ENCODE measurements around the gene TEX55. TPM values are rescaled to one million over a fixed set of nuclear protein-coding genes. Genes with fewer than 3 reads are reported as not detected.
"Not testable (repeated sequence)": the region's sequence is repeated elsewhere in the genome, so short reads cannot be mapped to it uniquely, and the experiment has no call there.

TEX55 gene
- total RNA-seq, 1 donor from 2014 or later, result not detected

DNA sequence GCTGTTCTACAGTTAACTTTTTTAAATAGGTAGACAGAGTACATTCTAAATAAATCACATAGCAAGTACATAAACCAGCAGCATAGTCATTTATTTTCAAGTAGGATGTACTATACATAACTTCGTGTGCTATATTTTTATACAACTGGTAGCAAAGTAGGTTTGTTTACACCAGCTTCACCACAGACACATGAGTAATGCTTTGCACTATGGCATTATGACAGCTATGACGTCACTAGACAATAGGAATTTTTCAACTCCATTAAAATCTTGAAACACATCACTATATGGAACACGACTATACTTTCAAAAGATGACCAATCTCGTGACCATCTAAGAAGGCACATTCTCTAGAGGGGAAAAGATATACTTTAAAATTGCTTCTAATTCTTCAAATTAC lies 3.5 kb downstream of the TEX55 start:
- Mint-ChIP-seq H3K27ac (ENCODE audit: unreplicated experiment) (no peak overlapping the region), H3K4me3 (no peak overlapping the region), H3K36me3 (ENCODE audit: low read depth) (no peaks in the 10 kb centered on the region), H3K9me3 (peaks cover 8% of the 10 kb centered on the region), H3K4me1 (no peaks in the 10 kb centered on the region), H3K27me3 (ENCODE audit: low read depth) (no peaks in the 10 kb centered on the region)
- TF ChIP-seq, protein P1, sequence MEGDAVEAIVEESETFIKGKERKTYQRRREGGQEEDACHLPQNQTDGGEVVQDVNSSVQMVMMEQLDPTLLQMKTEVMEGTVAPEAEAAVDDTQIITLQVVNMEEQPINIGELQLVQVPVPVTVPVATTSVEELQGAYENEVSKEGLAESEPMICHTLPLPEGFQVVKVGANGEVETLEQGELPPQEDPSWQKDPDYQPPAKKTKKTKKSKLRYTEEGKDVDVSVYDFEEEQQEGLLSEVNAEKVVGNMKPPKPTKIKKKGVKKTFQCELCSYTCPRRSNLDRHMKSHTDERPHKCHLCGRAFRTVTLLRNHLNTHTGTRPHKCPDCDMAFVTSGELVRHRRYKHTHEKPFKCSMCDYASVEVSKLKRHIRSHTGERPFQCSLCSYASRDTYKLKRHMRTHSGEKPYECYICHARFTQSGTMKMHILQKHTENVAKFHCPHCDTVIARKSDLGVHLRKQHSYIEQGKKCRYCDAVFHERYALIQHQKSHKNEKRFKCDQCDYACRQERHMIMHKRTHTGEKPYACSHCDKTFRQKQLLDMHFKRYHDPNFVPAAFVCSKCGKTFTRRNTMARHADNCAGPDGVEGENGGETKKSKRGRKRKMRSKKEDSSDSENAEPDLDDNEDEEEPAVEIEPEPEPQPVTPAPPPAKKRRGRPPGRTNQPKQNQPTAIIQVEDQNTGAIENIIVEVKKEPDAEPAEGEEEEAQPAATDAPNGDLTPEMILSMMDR (conservative IDR thresholded peaks at IDR 0.05), result no peak
- DNase-seq (ENCODE audit: low read depth, low spot score), result no peak

- Mint-ChIP-seq H3K4me1 (no peaks in the 10 kb centered on the region), H3K36me3 (ENCODE audit: low read depth) (no peaks in the 10 kb centered on the region), H3K27ac (ENCODE audit: unreplicated experiment) (peak overlapping the region; percentile 28), H3K9me3 (peaks cover 11% of the 10 kb centered on the region), H3K27me3 (ENCODE audit: low read depth) (no peaks in the 10 kb centered on the region), H3K4me3 (no peak overlapping the region)
- TF ChIP-seq, protein P1 (conservative IDR thresholded peaks at IDR 0.05), result no peak
- DNase-seq (ENCODE audit: low read depth, low spot score), result no peak
Measured at GRCh38 chr3:119156868-119157267, 10.9 kb downstream of the TEX55 start.

DNA sequence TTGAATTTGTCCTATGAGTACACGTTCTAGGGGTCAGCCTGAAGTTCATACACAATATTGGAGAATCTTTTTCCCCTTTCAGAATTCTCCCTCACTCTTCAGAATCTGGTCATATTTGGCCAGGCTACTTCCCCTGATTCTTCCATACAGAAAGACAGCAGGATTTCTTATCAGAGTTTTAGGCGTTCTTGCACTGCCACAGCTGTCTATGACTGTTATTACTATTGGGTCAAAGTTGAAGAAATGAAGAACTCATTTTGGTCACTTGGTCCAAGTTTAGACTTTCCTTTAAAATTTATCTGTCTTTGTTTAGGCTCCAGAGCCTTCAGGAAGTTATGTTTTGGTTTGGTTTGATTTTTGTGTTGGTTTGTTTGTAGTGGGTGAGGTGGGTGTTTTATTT lies 12.0 kb downstream of the TEX55 start:
- peaks cover 14% of the 10 kb centered on the region for H3K9me3 Mint-ChIP-seq
- H3K27ac Mint-ChIP-seq (ENCODE audit: unreplicated experiment), result no peak overlapping the region
- H3K4me3 Mint-ChIP-seq, result no peak overlapping the region
- DNase-seq (ENCODE audit: low read depth, low spot score), result no peak
- TF ChIP-seq, protein P1 (conservative IDR thresholded peaks at IDR 0.05), result no peak
- H3K27me3 Mint-ChIP-seq (ENCODE audit: low read depth), result no peaks in the 10 kb centered on the region
- H3K36me3 Mint-ChIP-seq (ENCODE audit: low read depth), result no peaks in the 10 kb centered on the region
- no peaks in the 10 kb centered on the region for H3K4me1 Mint-ChIP-seq

DNA sequence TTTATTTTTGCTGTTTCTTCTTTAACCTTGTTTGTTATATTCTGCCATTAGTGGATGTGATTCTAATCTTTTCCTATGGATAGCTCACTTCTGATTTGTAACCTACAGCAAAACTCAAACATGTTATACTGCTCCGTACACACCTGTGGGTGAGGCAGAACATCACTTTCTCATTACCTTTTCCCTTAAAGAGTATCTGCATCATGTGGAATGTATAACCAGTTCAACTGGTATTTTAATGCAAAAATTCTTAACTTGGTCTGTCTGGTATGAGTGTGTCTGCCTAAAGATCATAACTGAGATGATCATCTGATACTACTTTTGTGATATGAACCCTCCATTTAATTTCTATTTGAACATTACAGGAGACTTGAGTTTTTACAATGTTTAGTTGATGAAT lies 14.4 kb downstream of the TEX55 start:
- peaks cover 6% of the 10 kb centered on the region for H3K36me3 Mint-ChIP-seq (ENCODE audit: low read depth)
- no peak overlapping the region for H3K27ac Mint-ChIP-seq (ENCODE audit: unreplicated experiment)
- no peak overlapping the region for H3K4me3 Mint-ChIP-seq
- H3K4me1 Mint-ChIP-seq, result no peaks in the 10 kb centered on the region
- DNase-seq (ENCODE audit: low read depth, low spot score), result no peak
- H3K9me3 Mint-ChIP-seq, result peaks cover 12% of the 10 kb centered on the region
- TF ChIP-seq, protein P1 (conservative IDR thresholded peaks at IDR 0.05), result no peak
- no peaks in the 10 kb centered on the region for H3K27me3 Mint-ChIP-seq (ENCODE audit: low read depth)

DNA sequence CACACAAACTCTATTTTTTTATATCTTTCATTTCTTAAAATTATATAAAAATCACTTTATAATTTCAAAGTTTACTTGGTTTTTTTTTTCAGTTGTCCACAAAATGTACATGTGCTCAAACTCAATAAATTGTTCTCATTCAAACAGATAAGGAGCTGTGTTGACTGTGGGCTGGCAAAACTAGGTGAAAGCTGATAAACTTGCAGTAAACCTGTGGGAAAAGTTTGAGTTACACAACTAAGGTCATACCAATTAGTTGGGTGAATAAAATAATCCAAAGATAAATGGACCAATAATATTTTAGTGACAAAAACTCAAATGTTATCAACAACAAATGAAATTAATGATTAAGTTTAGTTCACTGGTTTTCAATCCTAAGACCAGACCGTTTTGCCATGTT lies 14.8 kb downstream of the TEX55 start:
- Mint-ChIP-seq H3K4me3 (no peak overlapping the region), H3K27ac (ENCODE audit: unreplicated experiment) (no peak overlapping the region), H3K27me3 (ENCODE audit: low read depth) (no peaks in the 10 kb centered on the region), H3K9me3 (peaks cover 13% of the 10 kb centered on the region), H3K4me1 (no peaks in the 10 kb centered on the region), H3K36me3 (ENCODE audit: low read depth) (peaks cover 8% of the 10 kb centered on the region)
- TF ChIP-seq, protein P1 (conservative IDR thresholded peaks at IDR 0.05), result no peak
- no peak for DNase-seq (ENCODE audit: low read depth, low spot score)

GRCh38 chr3:119161240-119161639 lies 15.3 kb downstream of the TEX55 start:
- TF ChIP-seq, protein P1 (conservative IDR thresholded peaks at IDR 0.05), result no peak
- H3K4me1 Mint-ChIP-seq, result no peaks in the 10 kb centered on the region
- H3K9me3 Mint-ChIP-seq, result peaks cover 13% of the 10 kb centered on the region
- peaks cover 8% of the 10 kb centered on the region for H3K36me3 Mint-ChIP-seq (ENCODE audit: low read depth)
- DNase-seq (ENCODE audit: low read depth, low spot score), result no peak
- no peaks in the 10 kb centered on the region for H3K27me3 Mint-ChIP-seq (ENCODE audit: low read depth)
- H3K27ac Mint-ChIP-seq (ENCODE audit: unreplicated experiment), result no peak overlapping the region
- H3K4me3 Mint-ChIP-seq, result no peak overlapping the region

DNA sequence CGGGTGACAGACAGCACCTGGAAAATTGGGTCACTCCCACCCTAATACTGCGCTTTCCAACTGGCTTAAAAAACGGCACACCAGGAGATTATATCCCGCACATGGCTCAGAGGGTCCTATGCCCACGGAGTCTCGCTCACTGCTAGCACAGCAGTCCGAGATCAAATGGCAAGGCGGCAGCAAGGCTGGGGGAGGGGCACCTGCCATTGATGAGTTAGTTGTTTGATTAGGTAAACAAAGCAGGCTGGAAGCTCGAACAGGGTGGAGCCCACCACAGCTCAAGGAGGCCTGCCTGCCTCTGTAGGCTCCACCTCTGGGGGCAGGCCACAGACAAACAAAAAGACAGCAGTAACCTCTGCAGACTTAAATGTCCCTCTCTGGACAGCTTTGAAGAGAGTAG lies 18.8 kb downstream of the TEX55 start:
- H3K27ac Mint-ChIP-seq (ENCODE audit: unreplicated experiment); H3K4me1 Mint-ChIP-seq: not testable (repeated sequence)
- peaks cover 13% of the 10 kb centered on the region for H3K9me3 Mint-ChIP-seq

More for the DNA sequence above, 18.8 kb downstream of the TEX55 start:
- H3K36me3 Mint-ChIP-seq (ENCODE audit: low read depth), result peaks cover 10% of the 10 kb centered on the region
- not testable (repeated sequence) for DNase-seq (ENCODE audit: low read depth, low spot score); H3K27me3 Mint-ChIP-seq (ENCODE audit: low read depth); H3K4me3 Mint-ChIP-seq

All from neural crest cell (in vitro differentiated cells).